GM21528 (cell line): ENCODE results near the gene ZNF525.
"Not testable (repeated sequence)": the region's sequence is repeated elsewhere in the genome, so short reads cannot be mapped to it uniquely, and the experiment has no call there.

ENCODE experiments used
- ATAC-seq: cut with Tn5 transposase; IDR thresholded peaks from one replicate; pipeline ENCODE4 v1.9.1; 2021; ENCODE audit warnings: mild to moderate bottlenecking, moderate library complexity; ENCODE audit not compliant: unreplicated experiment, low FRiP score

ZNF525 gene

DNA sequence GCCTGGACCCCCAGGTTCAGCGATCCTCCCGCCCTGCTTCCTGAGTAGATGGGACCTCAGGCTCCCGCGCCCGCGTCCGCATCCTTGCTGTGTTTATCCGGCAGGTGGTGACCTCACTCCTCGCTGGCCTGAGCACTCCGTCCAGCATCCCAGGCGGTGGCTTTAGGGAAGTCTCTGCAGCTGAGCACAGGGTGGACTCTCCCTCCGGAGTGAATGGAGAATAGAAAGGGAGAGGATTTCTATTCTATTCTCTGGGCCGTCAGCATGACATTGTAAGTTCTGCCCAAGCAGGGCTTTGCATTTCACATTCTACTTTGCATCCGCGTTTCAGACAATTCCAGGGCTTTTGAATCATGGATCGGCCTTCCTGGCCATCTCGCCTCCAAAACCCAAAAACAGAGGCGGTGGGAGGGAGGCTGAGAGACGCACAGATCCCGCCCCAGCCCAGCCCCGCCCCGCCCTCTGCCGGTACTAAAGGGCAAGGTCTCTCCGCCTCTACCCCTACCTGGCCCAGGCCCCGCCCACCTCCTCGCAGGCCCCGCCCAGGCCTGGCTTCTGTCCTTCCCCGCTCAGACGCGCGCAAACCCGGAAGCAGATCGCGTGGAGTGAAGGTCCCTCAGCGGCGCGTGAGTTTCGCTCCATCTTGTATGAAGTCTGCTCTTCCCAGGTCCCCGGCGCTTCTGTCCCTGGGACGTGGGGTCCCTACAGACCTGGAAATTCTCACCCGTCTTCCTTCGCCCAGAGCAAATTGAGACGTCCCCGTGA lies at the start of gene ZNF525:
TSS of gene ZNF525 (plus strand) at position 572 of the 765 bp plus-strand sequence. CDS start 6,577 bp downstream, outside the sequence.
- peak; percentile 98 for ATAC-seq

GRCh38 chr19:53328967-53329366 lies 36.5 kb upstream of the ZNF525 start:
- no peak for ATAC-seq

DNA sequence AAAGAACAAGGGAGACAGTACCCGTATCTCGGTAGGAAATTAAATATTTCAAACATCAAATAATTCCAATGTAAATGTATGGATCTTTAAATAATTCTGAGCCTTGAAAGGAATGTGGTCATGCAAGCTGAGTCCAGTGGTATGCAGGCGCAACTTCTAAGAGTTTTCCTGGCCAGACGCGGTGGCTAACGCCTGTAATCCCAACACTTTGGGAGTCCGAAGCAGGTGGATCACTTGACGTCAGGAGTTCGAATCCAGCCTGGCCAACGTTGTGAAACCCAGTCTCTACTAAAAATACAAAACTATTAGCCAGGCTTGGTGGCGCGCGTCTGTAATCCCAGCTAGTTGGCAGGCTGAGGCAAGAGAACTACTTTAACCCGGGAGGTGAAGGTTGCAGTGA lies 33.0 kb upstream of the ZNF525 start:
- no peak for ATAC-seq

DNA sequence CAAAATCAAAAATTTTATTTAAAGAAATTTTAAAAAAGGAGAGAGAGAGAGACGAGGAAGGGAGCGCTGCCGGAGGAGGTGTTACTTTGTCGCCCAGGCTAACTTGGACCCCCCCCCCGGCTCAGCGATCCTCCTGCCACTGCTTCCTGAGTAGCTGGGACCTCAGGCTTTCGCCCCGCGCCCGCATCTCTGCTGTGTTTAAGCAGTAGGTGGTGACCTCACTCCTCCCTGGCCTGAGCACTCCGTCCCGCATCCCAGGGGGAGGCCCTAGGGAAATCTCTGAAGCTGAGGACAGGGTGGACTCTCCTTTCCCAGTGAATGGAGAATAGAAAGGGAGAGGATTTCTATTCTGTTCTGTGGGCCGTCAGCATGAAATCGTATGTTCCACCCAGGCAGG lies 32.4 kb upstream of the ZNF525 start:
- no peak for ATAC-seq

GRCh38 chr19:53333463-53334449 lies 31.7 kb upstream of the ZNF525 start, which contains the start of gene ZNF845:
Gene ZNF845 (plus strand): TSS chr19:53333749. CDS start chr19:53341308, 7,559 bp downstream.
- peak; percentile 85 for ATAC-seq

DNA sequence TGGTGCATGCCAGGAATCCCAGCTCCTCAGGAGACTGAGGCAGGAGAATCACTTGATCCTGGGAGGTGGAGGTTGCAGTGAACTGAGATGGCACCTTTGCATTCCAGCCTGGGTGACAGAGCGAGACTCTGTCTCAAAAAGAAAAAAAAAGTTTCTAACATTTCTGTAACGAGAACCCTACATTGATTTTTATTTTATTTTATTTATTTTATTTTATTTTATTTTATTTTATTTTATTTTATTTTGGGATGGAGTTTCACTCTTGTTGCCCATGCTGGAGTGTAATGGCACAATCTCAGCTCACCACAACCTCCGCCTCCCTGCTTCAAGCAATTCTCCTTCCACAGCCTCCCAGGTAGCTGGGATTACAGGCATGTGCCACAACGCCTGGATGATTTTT lies 21.1 kb upstream of the ZNF525 start:
- ATAC-seq: not testable (repeated sequence)

DNA sequence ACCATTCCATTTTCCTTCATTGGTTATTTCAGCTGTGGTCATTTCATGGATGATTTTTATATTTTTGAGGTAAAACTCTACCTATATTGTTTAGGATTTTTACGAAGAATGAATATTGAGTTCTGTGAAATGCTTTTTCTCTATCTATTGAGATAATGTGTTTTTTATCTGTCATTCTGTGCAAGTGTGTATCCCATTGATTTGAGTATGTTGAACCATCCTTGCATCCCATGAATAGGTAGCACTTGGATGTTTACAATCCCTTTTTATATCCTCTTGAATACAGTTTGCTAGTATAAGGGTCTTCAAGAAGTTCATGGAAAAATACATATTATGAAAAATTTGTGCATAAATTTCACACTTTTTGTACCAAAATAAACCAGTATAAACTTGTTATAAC lies 9.8 kb upstream of the ZNF525 start:
- no peak for ATAC-seq

DNA sequence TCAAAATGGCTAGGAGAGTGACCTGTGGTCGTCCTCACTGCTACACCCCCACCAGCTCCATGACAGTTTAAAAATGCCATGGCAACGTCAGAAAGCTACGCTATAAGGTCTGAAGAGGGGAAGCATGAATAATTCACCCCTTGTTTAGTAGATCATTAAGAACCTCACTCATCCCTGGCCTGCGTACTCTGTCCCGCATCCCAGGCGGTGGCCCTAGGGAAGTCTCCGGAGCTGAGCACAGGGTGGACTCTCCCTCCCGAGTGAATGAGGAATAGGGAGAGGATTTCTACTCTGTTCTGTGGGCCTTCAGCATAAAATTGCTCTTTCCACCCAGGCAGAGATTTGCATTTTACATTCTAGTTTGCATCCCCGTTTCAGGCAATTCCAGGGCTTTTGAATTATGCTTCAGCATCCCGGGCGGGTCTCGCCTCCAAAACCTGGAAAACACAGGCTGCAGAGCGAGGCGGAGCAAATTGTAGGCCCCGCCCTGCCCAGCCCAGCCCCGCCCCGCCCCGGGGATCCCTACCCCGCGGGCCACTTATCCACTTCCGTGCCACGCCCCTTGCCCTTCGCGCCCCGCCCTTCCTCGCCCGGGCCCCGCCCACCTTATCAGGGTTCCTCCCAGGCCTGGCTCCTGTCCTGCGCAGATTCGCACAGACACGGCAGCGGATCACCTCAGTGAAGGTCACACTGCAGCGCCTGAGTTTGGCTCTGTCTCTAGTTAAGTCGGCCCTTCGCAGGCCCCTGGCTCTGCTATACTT lies 7.5 kb upstream of the ZNF525 start:
- no peak for ATAC-seq

DNA sequence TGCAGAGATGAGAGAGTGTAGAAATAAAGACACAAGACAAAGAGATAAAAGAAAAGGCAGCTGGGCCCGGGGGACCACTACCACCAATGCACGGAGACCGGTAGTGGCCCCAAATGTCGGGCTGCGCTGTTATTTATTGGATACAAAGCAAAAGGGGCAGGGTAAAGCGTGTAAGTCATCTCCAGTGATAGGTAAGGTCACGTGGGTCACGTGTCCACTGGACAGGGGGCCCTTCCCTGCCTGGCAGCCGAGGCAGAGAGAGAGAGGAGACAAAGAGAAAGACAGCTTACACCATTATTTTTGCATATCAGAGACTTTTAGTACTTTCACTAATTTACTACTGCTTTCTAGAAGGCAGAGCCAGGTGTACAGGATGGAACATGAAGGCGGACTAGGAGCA lies 5.4 kb upstream of the ZNF525 start:
- not testable (repeated sequence) for ATAC-seq

GRCh38 chr19:53365899-53366493 lies 491 bp downstream of the ZNF525 start:
- ATAC-seq: peak; percentile 54

GRCh38 chr19:53372196-53372595 lies 6.7 kb downstream of the ZNF525 start:
- ATAC-seq: no peak

GRCh38 chr19:53374288-53374687 lies 8.8 kb downstream of the ZNF525 start:
- no peak for ATAC-seq

DNA sequence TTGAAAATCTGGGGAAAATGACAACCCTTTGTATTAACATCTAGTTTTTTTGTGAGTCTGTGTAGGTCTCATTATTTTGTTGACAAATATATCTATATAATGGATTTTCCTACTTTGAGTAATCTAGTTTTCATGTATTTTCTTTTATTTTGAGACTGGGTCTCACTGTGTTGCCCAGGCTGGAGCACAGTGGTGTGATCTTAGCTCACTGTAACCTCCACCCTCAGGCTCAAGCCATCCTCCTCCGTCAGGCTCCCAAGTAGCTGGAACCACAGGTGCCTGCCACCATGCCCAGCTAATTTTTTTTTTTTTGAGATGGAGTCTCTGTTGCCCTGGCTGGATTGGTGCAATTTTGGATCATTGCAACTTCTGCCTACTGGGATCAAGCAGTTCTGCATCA lies 9.2 kb downstream of the ZNF525 start:
- ATAC-seq: no peak

- no peak for ATAC-seq
Observed at GRCh38 chr19:53381376-53381775, 15.9 kb downstream of the ZNF525 start.

DNA sequence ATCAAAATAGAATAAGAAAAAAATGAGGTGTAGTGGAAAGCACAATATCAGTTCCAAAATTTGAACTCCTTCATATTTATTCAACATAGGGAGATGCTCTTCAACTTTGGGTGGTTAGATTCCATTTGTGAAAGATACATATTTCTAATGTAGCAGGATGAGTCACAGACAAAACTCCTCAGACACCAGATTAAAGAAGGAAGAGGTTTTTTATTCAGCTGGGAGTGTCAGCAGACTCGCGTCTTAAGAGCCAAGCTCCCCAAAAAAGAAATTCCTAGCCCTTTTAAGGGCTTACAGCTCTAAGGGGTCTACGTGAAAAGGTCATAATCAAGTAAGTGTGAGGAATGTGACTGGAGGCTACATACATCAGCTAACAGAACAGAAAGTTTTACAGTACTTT lies 22.7 kb downstream of the ZNF525 start:
- ATAC-seq: no peak

DNA sequence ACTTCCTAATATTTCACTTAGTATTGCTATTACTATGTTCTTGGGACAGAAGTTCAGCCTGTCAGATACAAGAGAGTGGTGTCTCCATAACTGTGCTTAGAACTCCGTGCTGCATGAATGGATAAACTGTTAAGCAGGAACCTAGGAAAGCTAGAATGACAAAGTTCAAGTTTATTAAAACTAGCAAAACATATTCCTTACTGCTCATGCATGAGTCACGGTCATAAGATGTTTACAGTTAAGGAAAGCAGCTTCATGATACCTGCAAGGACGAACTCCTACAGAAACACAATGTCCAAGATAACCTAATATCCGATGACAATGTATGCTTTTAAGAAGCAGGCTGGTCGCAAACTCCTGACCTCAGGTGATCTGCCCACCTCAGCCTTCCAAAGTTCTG lies 23.4 kb downstream of the ZNF525 start:
- ATAC-seq: no peak

DNA sequence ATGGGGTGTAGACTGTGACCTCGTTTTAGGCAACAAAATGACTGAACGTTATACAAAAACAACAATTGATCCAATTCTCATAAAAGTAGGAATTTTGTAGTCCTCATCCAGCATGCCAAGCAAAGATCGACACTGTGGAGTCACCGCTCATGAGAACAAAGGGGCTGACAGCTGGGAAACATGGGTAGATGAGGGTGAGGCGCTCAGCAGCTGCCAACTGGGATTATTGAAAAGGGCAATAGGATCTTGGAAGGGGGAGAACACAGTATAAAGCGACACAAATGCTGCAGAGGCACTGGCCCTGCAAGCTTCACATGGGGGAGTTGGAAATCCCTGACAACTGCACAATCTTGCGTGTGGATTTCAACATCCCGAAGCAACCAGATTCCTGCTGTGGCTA lies 24.1 kb downstream of the ZNF525 start:
- no peak for ATAC-seq

- ATAC-seq: no peak
Observed at GRCh38 chr19:53389978-53390377, 24.5 kb downstream of the ZNF525 start.

DNA sequence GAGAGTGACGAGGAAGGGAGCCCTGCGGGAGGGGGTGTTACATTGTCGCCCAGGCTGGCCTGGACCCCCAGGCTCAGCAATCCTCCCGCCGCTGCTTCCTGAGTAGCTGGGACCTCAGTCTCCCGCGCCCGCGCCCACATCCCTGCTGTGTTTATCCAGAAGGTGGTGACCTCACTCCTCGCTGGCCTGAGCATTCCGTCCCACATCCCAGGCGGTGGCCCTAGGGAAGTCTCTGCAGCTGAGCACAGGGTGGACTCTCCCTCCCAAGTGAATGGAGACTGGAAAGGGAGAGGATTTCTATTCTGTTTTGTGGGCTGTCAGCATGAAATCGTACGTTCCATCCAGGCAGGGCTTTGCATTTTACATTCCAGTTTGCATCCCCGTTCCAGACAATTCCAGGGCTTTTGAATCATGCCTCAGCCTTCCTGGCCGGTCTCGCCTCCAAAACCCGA lies 29.0 kb downstream of the ZNF525 start:
- no peak for ATAC-seq
